HG03469 (cell line): Measurements from ENCODE around the gene TIMM17A.
"Not testable (repeated sequence)": the region's sequence is repeated elsewhere in the genome, so short reads cannot be mapped to it uniquely, and the experiment has no call there.

Source experiments
- ATAC-seq: cut with Tn5 transposase; IDR thresholded peaks from one replicate; pipeline ENCODE4 v1.9.1; 2021; ENCODE audit warnings: mild to moderate bottlenecking, moderate library complexity, moderate number of reproducible peaks; ENCODE audit not compliant: unreplicated experiment

The TIMM17A gene

GRCh38 chr1:202014060-202014459 is 58.8 kb downstream of the TIMM17A start:
- no peak for ATAC-seq

- ATAC-seq: no peak
Measured at GRCh38 chr1:202014915-202015661, 59.8 kb downstream of the TIMM17A start.

- no peak for ATAC-seq
Measured at GRCh38 chr1:202015662-202015937, 60.3 kb downstream of the TIMM17A start.

- ATAC-seq: no peak
Measured at GRCh38 chr1:202016022-202016810, 60.9 kb downstream of the TIMM17A start.

GRCh38 chr1:202016811-202017748 is 61.8 kb downstream of the TIMM17A start:
- no peak for ATAC-seq

GRCh38 chr1:202017749-202018467 is 62.6 kb downstream of the TIMM17A start:
- ATAC-seq: no peak

GRCh38 chr1:202018468-202019234 is 63.3 kb downstream of the TIMM17A start:
- ATAC-seq: no peak

- ATAC-seq: not testable (repeated sequence)
Measured at GRCh38 chr1:202019235-202019558, 63.9 kb downstream of the TIMM17A start.
